Right lobe of liver (tissue), 6 donors: ENCODE results near the gene PREX1. TPM values are rescaled to one million over a fixed set of nuclear protein-coding genes. Genes with fewer than 3 reads are reported as not detected.

Source experiments
- ATAC-seq, 4 donors: fragments of 200-7000 bp; cut with Tn5 transposase; one replicate each; pipeline ENCODE4 v1.9.1; 2020; ENCODE audit warnings: mild to moderate bottlenecking in 4 of 4, moderate library complexity in 4 of 4
- DNase-seq, 3 donors: peaks; one replicate each; pipeline ENCODE4 v3.0.0-alpha.2; 2020
- H3K27ac ChIP-seq, 3 donors: fragments of 200-600 bp; one replicate each; pipeline ENCODE4 v1.8.0; 2022
- H3K27me3 ChIP-seq, 2 donors: fragments of 200-600 bp; one replicate each; pipeline ENCODE4 v1.8.0; 2022
- H3K36me3 ChIP-seq, 4 donors: fragments of 200-600 bp; sonication (generic) in 1 of 4; one replicate each; pipeline versions ENCODE4 v1.5.1 to v1.8.0; 2017 to 2022; ENCODE audit warnings: control low read depth in 1 of 4
- H3K4me1 ChIP-seq, 4 donors: fragments of 200-600 bp; sonication (generic) in 1 of 4; one replicate each; pipeline versions ENCODE4 v1.5.1 to v1.8.0; 2017 to 2022; ENCODE audit warnings: control low read depth in 1 of 4
- H3K4me3 ChIP-seq, 3 donors: fragments of 200-600 bp; one replicate each; pipeline ENCODE4 v1.8.0; 2022
- H3K9me3 ChIP-seq, 4 donors: fragments of 200-600 bp; sonication (generic) in 1 of 4; one replicate each; pipeline versions ENCODE4 v1.5.1 to v1.8.0; 2017 to 2022; ENCODE audit warnings: control low read depth in 1 of 4
- POLR2A ChIP-seq: fragments of 450-650 bp; IDR thresholded peaks from one replicate; pipeline ENCODE4 v1.6.1; 2017; ENCODE audit warnings: antibody characterized with exemption, mild to moderate bottlenecking
- WGBS: methylation state at CpG from one replicate; pipeline ENCODE4 v1.1.6; 2018; ENCODE audit warnings: low coverage, low lambda C conversion rate; ENCODE audit not compliant: insufficient coverage; ENCODE audit errors: missing lambda C conversion rate; 5-methylcytosine and 5-hydroxymethylcytosine counted together
- intact Hi-C, 2 donors: fragments of 100-400 bp; cut with DNase I; formaldehyde crosslinking; loops; one replicate each; pipeline versions ENCODE4 v1.11.2 to v1.14.1; 2022
- total RNA-seq, 6 experiments: library from RNA; depleted of rRNA in 2 of 6; stranded (reverse); fragments of >200 nt in 2 of 6; fragmentation: NEBNext Ultra II Directional in 3 of 6; extraction: Animal tissue kit (Norgen Biotek cat#: 25700) in 3 of 6; gene quantifications; one replicate each; pipeline versions ENCODE4 v1.1.0 to v1.2.4, GENCODE V29; 2016 to 2023
- TF ChIP-seq, protein P1 (sequence below), 4 donors: fragments of 200-600 bp in 3 of 4; fragments of 450-650 bp in 1 of 4; IDR thresholded peaks; one replicate each; pipeline versions ENCODE4 v1.5.1 to v1.8.0; 2016 to 2022; ENCODE audit warnings: antibody characterized with exemption in 4 of 4, mild to moderate bottlenecking in 2 of 4
- donor health status: DM: no; HTN: yes; CAD: no.
- donor health status: DM: no; HTN: no; CAD: no.
- donor health status: DM: no; HTN: no; CAD: no.
- donor health status: DM: no; HTN: yes; CAD: no.
- donor health status: DM: no; HTN: yes; CAD: no.

PREX1 gene
- total RNA-seq, 6 experiments from 2014 or later: 4.4 to 11.1 (median 8.7) TPM

DNA sequence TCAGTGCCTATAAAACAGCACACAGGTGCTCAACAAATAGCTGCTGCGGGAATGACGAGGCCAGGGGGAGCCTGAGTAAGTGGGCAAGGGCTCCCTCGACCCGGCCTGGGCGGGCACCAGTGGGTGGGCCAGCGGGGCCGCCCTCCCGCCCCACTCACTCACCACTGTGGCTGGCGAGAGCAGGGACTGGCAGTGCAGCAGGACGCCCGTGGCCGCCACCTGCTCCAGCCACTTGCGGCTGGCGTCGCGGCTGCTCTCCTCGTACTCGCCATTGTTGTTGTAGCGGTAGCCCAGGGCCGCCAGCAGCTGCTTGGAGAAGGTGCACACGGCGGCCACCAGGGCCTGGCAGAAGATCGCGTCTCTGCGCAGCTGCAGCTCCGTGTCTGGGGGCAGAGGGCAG is 191.5 kb downstream of the PREX1 start:
- intact Hi-C loops: no loop called here
- Histone ChIP-seq H3K9me3 (no peaks in the 10 kb centered on the region), H3K4me3 (no peak overlapping the region), H3K4me1 (no peaks in the 10 kb centered on the region), H3K27me3 (no peaks in the 10 kb centered on the region), H3K36me3 (peaks cover 0 to 3% (median 0%) of the 10 kb centered on the region in 4 donors), H3K27ac (no peak overlapping the region)
- WGBS: no CpG with 5 or more reads among the region's 26 CpGs
- DNase-seq (no peak), ATAC-seq (no peak)
- TF ChIP-seq, protein P1, sequence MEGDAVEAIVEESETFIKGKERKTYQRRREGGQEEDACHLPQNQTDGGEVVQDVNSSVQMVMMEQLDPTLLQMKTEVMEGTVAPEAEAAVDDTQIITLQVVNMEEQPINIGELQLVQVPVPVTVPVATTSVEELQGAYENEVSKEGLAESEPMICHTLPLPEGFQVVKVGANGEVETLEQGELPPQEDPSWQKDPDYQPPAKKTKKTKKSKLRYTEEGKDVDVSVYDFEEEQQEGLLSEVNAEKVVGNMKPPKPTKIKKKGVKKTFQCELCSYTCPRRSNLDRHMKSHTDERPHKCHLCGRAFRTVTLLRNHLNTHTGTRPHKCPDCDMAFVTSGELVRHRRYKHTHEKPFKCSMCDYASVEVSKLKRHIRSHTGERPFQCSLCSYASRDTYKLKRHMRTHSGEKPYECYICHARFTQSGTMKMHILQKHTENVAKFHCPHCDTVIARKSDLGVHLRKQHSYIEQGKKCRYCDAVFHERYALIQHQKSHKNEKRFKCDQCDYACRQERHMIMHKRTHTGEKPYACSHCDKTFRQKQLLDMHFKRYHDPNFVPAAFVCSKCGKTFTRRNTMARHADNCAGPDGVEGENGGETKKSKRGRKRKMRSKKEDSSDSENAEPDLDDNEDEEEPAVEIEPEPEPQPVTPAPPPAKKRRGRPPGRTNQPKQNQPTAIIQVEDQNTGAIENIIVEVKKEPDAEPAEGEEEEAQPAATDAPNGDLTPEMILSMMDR (IDR thresholded peaks at IDR 0.05): no peak
- no peak for TF ChIP-seq POLR2A

DNA sequence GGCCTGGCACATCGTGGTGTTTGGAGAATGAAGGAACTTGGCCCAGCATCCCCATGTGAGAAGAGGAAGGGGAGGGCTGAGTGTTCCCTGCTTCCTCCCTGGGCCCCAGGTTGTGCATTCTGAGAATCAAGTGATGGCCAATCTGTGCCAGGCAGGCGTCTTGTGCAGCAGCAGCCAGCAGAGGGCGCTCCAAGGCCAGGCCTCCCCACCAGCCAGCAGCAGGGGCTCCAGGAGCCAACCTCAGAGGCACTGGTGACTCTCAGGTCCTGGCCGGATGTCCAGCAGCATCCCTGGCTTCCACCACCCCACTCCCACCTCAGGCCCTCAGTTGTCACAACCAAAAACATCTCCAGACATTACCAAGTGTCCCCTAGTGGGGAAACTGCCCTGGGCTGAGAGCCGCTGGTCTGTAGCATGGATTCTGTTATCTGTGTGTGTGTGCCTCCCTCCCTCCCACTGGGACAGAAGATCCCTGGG is 192.0 kb downstream of the PREX1 start:
- intact Hi-C loops: no loop called here
- no peak overlapping the region for H3K4me3 ChIP-seq
- ATAC-seq (peak; percentile 65 to 84 (median 72)), DNase-seq (peak in 2 of 3 donors; percentile 63 to 69)
- H3K9me3 ChIP-seq: no peaks in the 10 kb centered on the region
- TF ChIP-seq POLR2A: no peak
- TF ChIP-seq, protein P1 (IDR thresholded peaks at IDR 0.05): peak; percentile 53 to 86 (median 80)
- no peak overlapping the region for H3K27ac ChIP-seq
- no peaks in the 10 kb centered on the region for H3K27me3 ChIP-seq
- WGBS: 0% methylated on average over 1 of the region's 5 CpGs
- no peaks in the 10 kb centered on the region for H3K4me1 ChIP-seq
- peaks cover 0 to 3% (median 0%) of the 10 kb centered on the region in 4 donors for H3K36me3 ChIP-seq

DNA sequence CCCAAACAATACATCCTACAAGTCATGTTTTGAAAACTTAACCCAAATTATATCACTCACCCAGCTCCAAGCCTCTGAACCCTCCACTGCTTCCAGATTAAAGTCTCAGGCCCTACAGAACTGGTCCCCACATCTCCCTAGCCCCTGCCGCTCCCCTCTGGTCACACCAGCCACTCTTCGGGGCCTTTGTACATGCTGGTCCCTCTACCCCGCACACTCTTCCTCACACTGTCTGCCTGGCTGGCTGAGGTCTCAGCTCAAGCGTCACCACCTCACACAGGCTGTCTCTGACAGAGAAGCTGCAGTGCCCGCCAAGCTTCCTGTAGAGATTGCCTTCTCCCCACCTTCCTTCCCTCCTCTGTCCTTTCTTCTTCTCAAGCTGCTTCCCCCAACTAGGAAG is 192.4 kb downstream of the PREX1 start:
- ATAC-seq: no peak
- Histone ChIP-seq H3K4me1 (no peaks in the 10 kb centered on the region), H3K4me3 (no peak overlapping the region), H3K27me3 (no peaks in the 10 kb centered on the region), H3K27ac (no peak overlapping the region), H3K36me3 (peaks cover 0 to 3% (median 0%) of the 10 kb centered on the region in 4 donors), H3K9me3 (no peaks in the 10 kb centered on the region)
- TF ChIP-seq POLR2A: no peak
- TF ChIP-seq, protein P1 (IDR thresholded peaks at IDR 0.05): no peak
- DNase-seq: peak in 1 of 3 donors; percentile 25
- intact Hi-C loops: no loop called here
- 80% methylated on average over 5 of the region's 5 CpGs for WGBS

DNA sequence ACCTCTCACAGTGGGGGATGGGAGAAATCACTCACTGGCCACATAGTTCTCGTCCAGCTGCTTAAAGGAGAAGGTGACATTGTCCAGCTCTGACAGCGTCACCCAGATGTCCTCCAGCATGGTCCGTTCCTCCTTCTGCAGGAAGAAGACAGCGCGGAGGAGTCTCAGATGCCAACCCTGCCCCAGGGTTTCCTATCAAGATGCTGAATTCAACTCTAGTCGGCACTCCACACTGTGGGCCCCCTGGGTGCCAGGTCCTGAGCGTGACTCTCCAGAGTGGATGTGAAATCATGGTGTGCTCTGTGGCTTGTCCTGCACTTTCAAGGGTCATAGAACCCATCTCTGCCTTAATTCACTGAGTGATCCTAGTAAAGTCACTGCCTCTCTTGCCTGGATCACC is 193.2 kb downstream of the PREX1 start:
- peak in 1 of 3 donors; percentile 13 for DNase-seq
- H3K36me3 ChIP-seq: peaks cover 0 to 3% (median 0%) of the 10 kb centered on the region in 4 donors
- intact Hi-C loops: no loop called here

More for the DNA sequence above, 193.2 kb downstream of the PREX1 start:
- no peak overlapping the region for H3K4me3 ChIP-seq
- H3K27me3 ChIP-seq: no peaks in the 10 kb centered on the region
- TF ChIP-seq, protein P1 (IDR thresholded peaks at IDR 0.05): no peak
- TF ChIP-seq POLR2A: no peak
- WGBS: no CpG with 5 or more reads among the region's 7 CpGs
- ATAC-seq: no peak
- no peaks in the 10 kb centered on the region for H3K9me3 ChIP-seq
- no peak overlapping the region for H3K27ac ChIP-seq
- no peaks in the 10 kb centered on the region for H3K4me1 ChIP-seq
